CD14-positive monocyte (primary cell): ENCODE data around the gene TAMM41. TPM values are rescaled to one million over a fixed set of nuclear protein-coding genes. Genes with fewer than 3 reads are reported as not detected.

Experiments
- DNase-seq, 3 donors: peaks; one replicate each; pipeline ENCODE4 v3.0.0-alpha.2; 2011 to 2022
- H2AFZ ChIP-seq: 2 replicates; pipeline ENCODE4 v1.6.0; 2012; ENCODE audit warnings: mild to moderate bottlenecking, low read depth, low read length, inconsistent platforms; ENCODE audit not compliant: insufficient read depth, poor library complexity, severe bottlenecking
- H3K27ac ChIP-seq, 2 donors: 1 replicate in 1 of 2; 2 replicates in 1 of 2; pipeline ENCODE4 v1.5.1; 2012 to 2013; ENCODE audit warnings: low read length in 2 of 2, control low read depth in 1 of 2, inconsistent platforms in 1 of 2, low read depth in 1 of 2, mild to moderate bottlenecking in 1 of 2
- H3K27me3 ChIP-seq, 2 donors: one replicate each; pipeline versions ENCODE4 v1.6.0 to v1.6.1; 2011 to 2013; ENCODE audit warnings: low read length in 2 of 2; ENCODE audit not compliant: control insufficient read depth in 2 of 2, insufficient read depth in 2 of 2
- H3K36me3 ChIP-seq, 2 donors: replicated peaks in 1 of 2; 1 replicate in 1 of 2; 2 replicates in 1 of 2; pipeline versions ENCODE4 v1.5.1 to v1.6.1; 2012 to 2013; ENCODE audit warnings: low read length in 2 of 2, control low read depth in 1 of 2, inconsistent platforms in 1 of 2, mild to moderate bottlenecking in 1 of 2; ENCODE audit not compliant: insufficient read depth in 2 of 2, control insufficient read depth in 1 of 2
- H3K4me1 ChIP-seq, 2 donors: 1 replicate in 1 of 2; 2 replicates in 1 of 2; pipeline versions ENCODE4 v1.5.1 to v1.6.1; 2012 to 2013; ENCODE audit warnings: low read length in 2 of 2, control low read depth in 1 of 2, inconsistent platforms in 1 of 2, mild to moderate bottlenecking in 1 of 2, moderate library complexity in 1 of 2; ENCODE audit not compliant: insufficient read depth in 2 of 2, control insufficient read depth in 1 of 2
- H3K4me2 ChIP-seq: replicated peaks from 2 replicates; pipeline ENCODE3; 2012; ENCODE audit warnings: low read length, moderate library complexity, mild to moderate bottlenecking; ENCODE audit not compliant: poor library complexity, severe bottlenecking; ENCODE audit errors: extremely low read depth
- H3K4me3 ChIP-seq, 3 experiments: fragments of 200-600 bp in 1 of 3; sonication (generic) in 1 of 3; replicated peaks in 1 of 3; 1 replicate in 2 of 3; 2 replicates in 1 of 3; pipeline ENCODE4 v1.5.1; 2011 to 2013; ENCODE audit warnings: low read length in 3 of 3, mild to moderate bottlenecking in 3 of 3, control low read depth in 2 of 3, low read depth in 2 of 3, inconsistent platforms in 1 of 3, moderate library complexity in 1 of 3
- H3K79me2 ChIP-seq: 2 replicates; pipeline ENCODE4 v1.6.0; 2012; ENCODE audit warnings: mild to moderate bottlenecking, control low read depth, inconsistent platforms, low read length, moderate library complexity; ENCODE audit not compliant: insufficient read depth
- H3K9ac ChIP-seq: 2 replicates; pipeline ENCODE4 v1.6.0; 2017; ENCODE audit warnings: low read length, mild to moderate bottlenecking; ENCODE audit not compliant: insufficient read depth, poor library complexity, severe bottlenecking
- H3K9me3 ChIP-seq, 2 donors: replicated peaks in 1 of 2; 1 replicate in 1 of 2; 2 replicates in 1 of 2; pipeline versions ENCODE4 v1.5.1 to v1.6.1; 2012 to 2013; ENCODE audit warnings: low read length in 2 of 2, control low read depth in 1 of 2; ENCODE audit not compliant: control insufficient read depth in 1 of 2, insufficient read depth in 1 of 2
- H4K20me1 ChIP-seq: 2 replicates; pipeline ENCODE4 v1.6.0; 2012; ENCODE audit warnings: mild to moderate bottlenecking, low read length, control low read depth, moderate library complexity; ENCODE audit not compliant: insufficient read depth
- H3K27ac Mint-ChIP-seq, 7 donors: one replicate each; pipeline ENCODE4 v1.8.0; 2020; ENCODE audit warnings: mild to moderate bottlenecking in 7 of 7, mixed read lengths in 7 of 7, moderate library complexity in 6 of 7, inconsistent platforms in 2 of 7
- H3K27me3 Mint-ChIP-seq, 3 donors: one replicate each; pipeline ENCODE4 v1.8.0; 2021 to 2022; ENCODE audit warnings: low read depth in 3 of 3, mild to moderate bottlenecking in 3 of 3, mixed read lengths in 3 of 3, moderate library complexity in 3 of 3, inconsistent platforms in 1 of 3
- H3K36me3 Mint-ChIP-seq, 2 donors: one replicate each; pipeline ENCODE4 v1.8.0; 2020; ENCODE audit warnings: mixed read lengths in 2 of 2, inconsistent platforms in 1 of 2, mild to moderate bottlenecking in 1 of 2
- H3K4me1 Mint-ChIP-seq: one replicate; pipeline ENCODE4 v1.8.0; 2020; ENCODE audit warnings: mild to moderate bottlenecking, mixed read lengths
- H3K4me3 Mint-ChIP-seq, 2 donors: one replicate each; pipeline ENCODE4 v1.8.0; 2020; ENCODE audit warnings: mild to moderate bottlenecking in 2 of 2, mixed read lengths in 2 of 2, moderate library complexity in 1 of 2
- H3K9me3 Mint-ChIP-seq, 7 donors: one replicate each; pipeline ENCODE4 v1.8.0; 2020 to 2022; ENCODE audit warnings: mixed read lengths in 7 of 7, mild to moderate bottlenecking in 6 of 7, moderate library complexity in 6 of 7, inconsistent platforms in 2 of 7
- CTCF ChIP-seq: fragments of 200-600 bp; IDR thresholded peaks from one replicate; pipeline ENCODE4 v1.8.0; 2022; ENCODE audit warnings: antibody characterized with exemption, mild to moderate bottlenecking
- WGBS: methylation state at CpG from one replicate; pipeline ENCODE4 v1.1.5; 2013; ENCODE audit warnings: missing lambda C conversion rate; ENCODE audit not compliant: insufficient coverage; 5-methylcytosine and 5-hydroxymethylcytosine counted together
- intact Hi-C, 2 donors: fragments of 100-400 bp; cut with micrococcal nuclease; formaldehyde crosslinking; loops; one replicate each; pipeline versions ENCODE4 v1.15.0 to v1.15.1; 2023
- polyA plus RNA-seq, 3 donors: library from polyadenylated mRNA; depleted of rRNA in 1 of 3; unstranded in 2 of 3; stranded (reverse) in 1 of 3; fragments of 300-500 nt in 2 of 3; fragments of >200 nt in 1 of 3; fragmentation: Illumina TruSeq in 2 of 3; gene quantifications; 1 replicate in 2 of 3; 2 replicates in 1 of 3; pipeline ENCODE4 v1.2.3, GENCODE V29; 2012 to 2021

Gene TAMM41
- polyA plus RNA-seq, 3 donors, result 3.7 to 10.8 (median 5.0) TPM

GRCh38 chr3:11770477-11771391 lies 76.0 kb downstream of the TAMM41 start:
- Histone ChIP-seq H3K9ac (no peak overlapping the region), H3K4me2 (peak overlapping the region; percentile 24), H3K79me2 (no peaks in the 10 kb centered on the region), H3K36me3 (no peaks in the 10 kb centered on the region), H3K4me1 (peaks cover 8 to 10% of the 10 kb centered on the region in 2 donors), H3K27ac (no peak overlapping the region), H3K4me3 (peak overlapping the region in 1 of 3 experiments; percentile 4), H3K27me3 (no peaks in the 10 kb centered on the region), H3K9me3 (no peaks in the 10 kb centered on the region), H4K20me1 (no peaks in the 10 kb centered on the region), H2AFZ (peak overlapping the region; percentile 32)
- Mint-ChIP-seq H3K4me1 (peaks cover 13% of the 10 kb centered on the region), H3K27ac (peak overlapping the region in 2 of 7 donors; percentile 18 to 64), H3K27me3 (peaks cover 2 to 7% (median 4%) of the 10 kb centered on the region in 3 donors), H3K9me3 (peaks cover 0 to 2% (median 0%) of the 10 kb centered on the region in 7 donors), H3K4me3 (peak overlapping the region; percentile 20 to 69), H3K36me3 (no peaks in the 10 kb centered on the region)
- intact Hi-C loops, result no loop called here
- 41% methylated on average over 13 of the region's 20 CpGs for WGBS
- no peak for TF ChIP-seq CTCF
- peak; percentile 44 to 65 (median 53) for DNase-seq

GRCh38 chr3:11769704-11770476 lies 76.8 kb downstream of the TAMM41 start:
- intact Hi-C loops, result no loop called here
- H3K4me3 ChIP-seq, result peak overlapping the region in 1 of 3 experiments; percentile 4
- no peaks in the 10 kb centered on the region for H3K9me3 ChIP-seq
- no peak for DNase-seq
- Mint-ChIP-seq H3K27me3 (peaks cover 2 to 8% (median 4%) of the 10 kb centered on the region in 3 donors), H3K36me3 (no peaks in the 10 kb centered on the region), H3K4me3 (peak overlapping the region; percentile 20 to 69), H3K27ac (peak overlapping the region in 1 of 7 donors; percentile 18), H3K9me3 (peaks cover 0 to 2% (median 0%) of the 10 kb centered on the region in 7 donors), H3K4me1 (peaks cover 15% of the 10 kb centered on the region)
- peak overlapping the region; percentile 32 for H2AFZ ChIP-seq
- H3K79me2 ChIP-seq, result no peaks in the 10 kb centered on the region
- H3K27ac ChIP-seq, result no peak overlapping the region
- peak overlapping the region; percentile 24 for H3K4me2 ChIP-seq
- H3K27me3 ChIP-seq, result no peaks in the 10 kb centered on the region
- no peak for TF ChIP-seq CTCF
- peaks cover 8 to 10% of the 10 kb centered on the region in 2 donors for H3K4me1 ChIP-seq
- H3K36me3 ChIP-seq, result no peaks in the 10 kb centered on the region
- H4K20me1 ChIP-seq, result no peaks in the 10 kb centered on the region
- WGBS, result 83% methylated on average over 9 of the region's 10 CpGs
- no peak overlapping the region for H3K9ac ChIP-seq
